Kidney (tissue), 14 donors: ENCODE data around the gene ZKSCAN5. TPM values are rescaled to one million over a fixed set of nuclear protein-coding genes. Genes with fewer than 3 reads are reported as not detected.

Experiments used
- DNase-seq, 5 donors: peaks; one replicate each; pipeline ENCODE4 v3.0.0-alpha.2; 2013 to 2020
- FAIRE-seq: peaks from 2 replicates; lab custom pipeline; 2012; peaks lifted over from hg19 to GRCh38; lab: Jason Lieb, UNC
- H3K27ac ChIP-seq, 2 donors: one replicate each; pipeline ENCODE4 v1.7.0; 2013; ENCODE audit warnings: low read depth in 2 of 2, low read length in 2 of 2, inconsistent platforms in 1 of 2
- H3K27me3 ChIP-seq: one replicate; pipeline ENCODE4 v1.7.1; 2013; ENCODE audit warnings: low read length, inconsistent platforms; ENCODE audit not compliant: control insufficient read depth, insufficient read depth
- H3K36me3 ChIP-seq, 3 donors: one replicate each; pipeline versions ENCODE4 v1.7.0 to v1.7.1; 2013; ENCODE audit warnings: low read length in 3 of 3, control low read depth in 1 of 3, inconsistent platforms in 1 of 3; ENCODE audit not compliant: insufficient read depth in 3 of 3, control insufficient read depth in 2 of 3
- H3K4me1 ChIP-seq, 3 donors: one replicate each; pipeline versions ENCODE4 v1.7.0 to v1.7.1; 2013; ENCODE audit warnings: low read length in 3 of 3, inconsistent platforms in 1 of 3, low read depth in 1 of 3; ENCODE audit not compliant: control insufficient read depth in 2 of 3, insufficient read depth in 2 of 3
- H3K4me3 ChIP-seq, 3 donors: one replicate each; pipeline versions ENCODE4 v1.7.0 to v1.8.1; 2013; ENCODE audit warnings: low read length in 3 of 3, control low read depth in 1 of 3, inconsistent platforms in 1 of 3
- H3K9ac ChIP-seq, 3 donors: one replicate each; pipeline versions ENCODE4 v1.7.0 to v1.7.1; 2013; ENCODE audit warnings: low read length in 3 of 3, control low read depth in 1 of 3, inconsistent platforms in 1 of 3
- H3K9me3 ChIP-seq, 3 donors: one replicate each; pipeline versions ENCODE4 v1.7.0 to v1.7.1; 2013; ENCODE audit warnings: low read length in 3 of 3, control low read depth in 1 of 3, inconsistent platforms in 1 of 3; ENCODE audit not compliant: control insufficient read depth in 2 of 3, insufficient read depth in 1 of 3
- CTCF ChIP-seq: IDR thresholded peaks from 3 replicates; pipeline ENCODE4 v1.5.1; 2012; ENCODE audit warnings: mild to moderate bottlenecking, moderate library complexity, borderline replicate concordance; ENCODE audit not compliant: insufficient read depth; ENCODE audit errors: extremely low read depth
- intact Hi-C: fragments of 100-400 bp; cut with DNase I; formaldehyde crosslinking; loops from one replicate; pipeline ENCODE4 v1.11.1; 2022
- polyA plus RNA-seq: library from polyadenylated mRNA; stranded (reverse); fragments of 350-450 nt; fragmentation: Illumina TruSeq; extraction: RNeasy Lipid Tissue Mini Kit (QIAGEN cat#74804); gene quantifications from one replicate; pipeline ENCODE4 v1.2.3, GENCODE V29; 2014; ENCODE audit warnings: low read depth, low replicate concordance; ENCODE audit not compliant: insufficient read depth
- total RNA-seq: library from RNA; stranded (reverse); fragmentation: NEBNext Ultra II Directional; extraction: Animal tissue kit (Norgen Biotek cat#: 25700); gene quantifications from one replicate; pipeline ENCODE4 v1.2.1, GENCODE V29; 2021
- donor health status: control.
- donor health status: control.
- donor health status: control.
- donor health status: control.
- donor health status: control.
- donor health status: DM: yes; HTN: yes; CAD: no.
- donor health status: Normal renal cell carcinoma (clear cell type).

The ZKSCAN5 gene
- total and polyA plus RNA-seq, 2 donors from 2014 or later: 4.6 to 9.1 TPM

- intact Hi-C loops: no loop called here
- H3K9me3 ChIP-seq: no peaks in the 10 kb centered on the region
- no peak for TF ChIP-seq CTCF
Observed at GRCh38 chr7:99554939-99555338, 50.5 kb downstream of the ZKSCAN5 start.

GRCh38 chr7:99557196-99557607 lies 52.7 kb downstream of the ZKSCAN5 start:
- peak overlapping the region in 2 of 3 donors; percentile 79 to 84 for H3K9ac ChIP-seq
- H3K27ac ChIP-seq: no peak overlapping the region
- no peak for DNase-seq
- FAIRE-seq: no peak
- no peak for TF ChIP-seq CTCF
- intact Hi-C loops: no loop called here
- H3K4me1 ChIP-seq: peaks cover 0 to 13% (median 4%) of the 10 kb centered on the region in 3 donors
- H3K27me3 ChIP-seq: no peaks in the 10 kb centered on the region
- peaks cover 12 to 19% (median 15%) of the 10 kb centered on the region in 3 donors for H3K36me3 ChIP-seq
- no peaks in the 10 kb centered on the region for H3K9me3 ChIP-seq
- peak overlapping the region; percentile 80 to 89 (median 87) for H3K4me3 ChIP-seq

More at GRCh38 chr7:99554939-99555338, 50.5 kb downstream of the ZKSCAN5 start:
- H3K27ac ChIP-seq: no peak overlapping the region
- no peaks in the 10 kb centered on the region for H3K36me3 ChIP-seq
- H3K4me3 ChIP-seq: no peak overlapping the region
- DNase-seq (no peak), FAIRE-seq (no peak)
- H3K4me1 ChIP-seq: peaks cover 0 to 14% (median 4%) of the 10 kb centered on the region in 3 donors
- H3K9ac ChIP-seq: no peak overlapping the region
- no peaks in the 10 kb centered on the region for H3K27me3 ChIP-seq

- FAIRE-seq (no peak), DNase-seq (no peak)
- no peak for TF ChIP-seq CTCF
- intact Hi-C loops: no loop called here
- H3K9ac ChIP-seq: peak overlapping the region; percentile 79 to 99 (median 84)
- H3K4me1 ChIP-seq: peaks cover 0 to 8% (median 4%) of the 10 kb centered on the region in 3 donors
- peak overlapping the region; percentile 89 to 98 for H3K27ac ChIP-seq
- H3K36me3 ChIP-seq: peaks cover 14 to 26% (median 22%) of the 10 kb centered on the region in 3 donors
- no peaks in the 10 kb centered on the region for H3K27me3 ChIP-seq
- no peaks in the 10 kb centered on the region for H3K9me3 ChIP-seq
- H3K4me3 ChIP-seq: peak overlapping the region; percentile 80 to 89 (median 87)
Observed at GRCh38 chr7:99557940-99558305, 53.5 kb downstream of the ZKSCAN5 start.
